ENCODE results near the gene SAFB. TPM values are rescaled to one million over a fixed set of nuclear protein-coding genes. Genes with fewer than 3 reads are reported as not detected.

Gene SAFB
- total RNA-seq, 1 experiment from 2014 or later, result 143 TPM

- H3K4me3 ChIP-seq (replicated peaks in 1 of 2; ENCODE audit: low read depth in 1 of 2, low read length in 2 of 2), result no peak overlapping the region
- intact Hi-C loops (cut with micrococcal nuclease), result no loop called here
- H3K9me3 ChIP-seq (ENCODE audit: control insufficient read depth in 1 of 2, insufficient read depth in 1 of 2, low read depth in 1 of 2, low read length in 2 of 2), result no peaks in the 10 kb centered on the region
- H3K4me2 ChIP-seq (ENCODE audit: low read length), result no peak overlapping the region
- no peak overlapping the region; the same call in 1 of the 2 replicates for H3K27ac ChIP-seq (ENCODE audit: low read depth, low read length)
- H3K27me3 ChIP-seq (ENCODE audit: insufficient read depth, low read length), result no peaks in the 10 kb centered on the region
- POLR2A ChIA-PET, result no interaction called here
- no peak for ATAC-seq
- H2AFZ ChIP-seq (ENCODE audit: low read depth, low read length, poor library complexity, severe bottlenecking), result no peak overlapping the region
- no peak for DNase-seq (ENCODE audit: low read depth, low spot score)
- no peaks in the 10 kb centered on the region; a peak in 1 of 4 replicates for H3K4me1 ChIP-seq (ENCODE audit: control insufficient read depth in 1 of 2, insufficient read depth in 2 of 2, low read length in 2 of 2)
- H3K36me3 ChIP-seq (ENCODE audit: control insufficient read depth in 1 of 2, insufficient read depth in 2 of 2, low read length in 2 of 2), result peaks cover 26 to 54% of the 10 kb centered on the region in 2 experiments; a peak in 3 of 4 replicates
- TF ChIP-seq FOSL1 (IDR thresholded peaks at IDR 0.05; ENCODE audit: low read depth) (no peak), EZH2 (IDR thresholded peaks at IDR 0.05) (no peak)
- TF ChIP-seq, protein P1, sequence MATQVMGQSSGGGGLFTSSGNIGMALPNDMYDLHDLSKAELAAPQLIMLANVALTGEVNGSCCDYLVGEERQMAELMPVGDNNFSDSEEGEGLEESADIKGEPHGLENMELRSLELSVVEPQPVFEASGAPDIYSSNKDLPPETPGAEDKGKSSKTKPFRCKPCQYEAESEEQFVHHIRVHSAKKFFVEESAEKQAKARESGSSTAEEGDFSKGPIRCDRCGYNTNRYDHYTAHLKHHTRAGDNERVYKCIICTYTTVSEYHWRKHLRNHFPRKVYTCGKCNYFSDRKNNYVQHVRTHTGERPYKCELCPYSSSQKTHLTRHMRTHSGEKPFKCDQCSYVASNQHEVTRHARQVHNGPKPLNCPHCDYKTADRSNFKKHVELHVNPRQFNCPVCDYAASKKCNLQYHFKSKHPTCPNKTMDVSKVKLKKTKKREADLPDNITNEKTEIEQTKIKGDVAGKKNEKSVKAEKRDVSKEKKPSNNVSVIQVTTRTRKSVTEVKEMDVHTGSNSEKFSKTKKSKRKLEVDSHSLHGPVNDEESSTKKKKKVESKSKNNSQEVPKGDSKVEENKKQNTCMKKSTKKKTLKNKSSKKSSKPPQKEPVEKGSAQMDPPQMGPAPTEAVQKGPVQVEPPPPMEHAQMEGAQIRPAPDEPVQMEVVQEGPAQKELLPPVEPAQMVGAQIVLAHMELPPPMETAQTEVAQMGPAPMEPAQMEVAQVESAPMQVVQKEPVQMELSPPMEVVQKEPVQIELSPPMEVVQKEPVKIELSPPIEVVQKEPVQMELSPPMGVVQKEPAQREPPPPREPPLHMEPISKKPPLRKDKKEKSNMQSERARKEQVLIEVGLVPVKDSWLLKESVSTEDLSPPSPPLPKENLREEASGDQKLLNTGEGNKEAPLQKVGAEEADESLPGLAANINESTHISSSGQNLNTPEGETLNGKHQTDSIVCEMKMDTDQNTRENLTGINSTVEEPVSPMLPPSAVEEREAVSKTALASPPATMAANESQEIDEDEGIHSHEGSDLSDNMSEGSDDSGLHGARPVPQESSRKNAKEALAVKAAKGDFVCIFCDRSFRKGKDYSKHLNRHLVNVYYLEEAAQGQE (IDR thresholded peaks at IDR 0.05; ENCODE audit: low read depth), result no peak
- no peaks in the 10 kb centered on the region for H4K20me1 ChIP-seq (ENCODE audit: insufficient read depth)
- H3K9me2 ChIP-seq (ENCODE audit: insufficient read depth), result no peaks in the 10 kb centered on the region
- CTCF ChIA-PET, result no interaction called here
- H3K9ac ChIP-seq (ENCODE audit: low read length), result no peak overlapping the region
- BruUV-seq (replicated peaks), result no TSS peak
- RAD21 ChIA-PET (ENCODE audit: low non-redundant PET in 1 of 2, low total read pairs in 2 of 2, uncharacterized antibody in 2 of 2, unreplicated experiment in 2 of 2), result interaction anchor here in 1 of 2 experiments (0.6 kb wide), 1 partner anchor 191 kb away, joined by 3 read pairs; no protein-coding TSS in a partner anchor
- H3K79me2 ChIP-seq (ENCODE audit: insufficient read depth, low read length), result peaks cover 16% of the 10 kb centered on the region; the same call in 1 of the 2 replicates
Measured at GRCh38 chr19:5703819-5704818, 81.2 kb downstream of the SAFB start.
